ENCODE measurements around the gene NAB1. TPM values are rescaled to one million over a fixed set of nuclear protein-coding genes. Genes with fewer than 3 reads are reported as not detected.

Gene NAB1
- total and polyA plus RNA-seq, 4 donors = 35.8 to 88.1 (median 56.5) TPM

DNA sequence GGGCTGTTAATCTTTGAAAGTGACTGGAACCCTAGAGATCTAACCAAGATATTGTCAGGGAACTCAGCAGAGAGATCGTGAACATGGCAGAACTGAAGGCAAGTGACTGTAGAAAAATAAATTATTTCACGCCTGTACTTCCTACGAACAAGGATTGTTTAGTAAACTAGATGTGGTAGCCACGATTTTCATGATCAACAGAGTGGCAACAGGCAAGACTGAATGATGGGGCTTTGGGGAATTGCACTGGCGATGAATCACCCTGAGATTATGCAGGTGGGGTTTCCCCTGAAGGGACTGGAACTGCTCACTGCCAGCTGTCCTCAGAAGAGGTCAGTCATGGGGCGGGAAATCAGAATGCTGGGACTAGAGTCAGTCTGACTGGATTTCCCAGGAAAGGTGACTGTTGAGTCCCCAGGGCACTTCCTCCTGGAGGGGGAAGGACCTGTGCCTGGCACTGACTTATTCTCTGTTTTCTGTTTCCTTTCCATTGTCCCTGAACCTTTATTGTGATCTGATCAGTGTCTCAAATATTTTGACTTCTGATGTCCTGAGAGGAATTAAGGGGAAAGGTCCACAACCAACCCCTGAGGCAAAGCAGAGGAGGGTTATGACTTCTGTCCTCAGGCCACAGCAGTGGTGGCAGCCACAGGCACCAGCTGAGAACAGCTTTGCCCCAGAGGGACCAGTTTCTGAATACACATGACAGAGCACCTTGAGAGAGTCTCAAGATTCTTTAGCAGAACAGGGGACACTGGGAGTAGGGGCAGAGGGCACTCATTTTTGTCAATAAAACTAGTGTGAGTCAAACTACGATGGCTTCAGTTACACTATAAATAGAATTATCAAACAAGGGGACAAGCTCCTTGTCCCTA lies 70.0 kb downstream of the NAB1 start:
- Histone ChIP-seq H3K4me3 (ENCODE audit: low read depth, low read length) (no peak overlapping the region), H3K36me3 (ENCODE audit: control insufficient read depth, insufficient read depth, low read length) (no peaks in the 10 kb centered on the region), H3K4me1 (ENCODE audit: control insufficient read depth, insufficient read depth, low read length) (no peaks in the 10 kb centered on the region), H3K9me3 (ENCODE audit: control insufficient read depth, insufficient read depth, low read length) (no peaks in the 10 kb centered on the region), H3K27me3 (ENCODE audit: control insufficient read depth, insufficient read depth, low read length) (no peaks in the 10 kb centered on the region), H3K27ac (ENCODE audit: low read depth, low read length) (no peak overlapping the region)
- WGBS (ENCODE audit: insufficient coverage) = 77% methylated on average over 6 of the region's 7 CpGs
- DNase-seq (ENCODE audit: low read depth in 4 of 6, low spot score in 6 of 6) = no peak

DNA sequence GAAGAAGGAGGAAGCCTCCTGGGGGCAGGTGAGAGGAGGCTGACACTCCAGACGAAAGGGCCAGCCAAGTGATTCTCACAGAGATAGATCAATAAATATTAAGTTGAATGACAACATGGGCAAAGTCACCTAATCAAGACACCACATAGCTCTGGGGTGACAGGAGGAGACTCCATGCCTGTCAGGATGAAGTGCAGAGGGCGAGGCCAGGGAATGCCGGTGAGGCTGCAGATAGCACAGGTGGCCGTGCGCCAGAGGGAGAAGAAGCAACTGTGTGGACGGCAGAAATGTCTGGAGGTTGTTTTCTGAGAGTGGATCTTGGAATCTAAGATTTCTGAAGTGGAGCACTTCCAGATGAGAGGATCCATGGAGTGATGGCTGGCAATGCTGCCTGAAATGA lies 71.4 kb downstream of the NAB1 start:
- no peak for DNase-seq (ENCODE audit: low read depth in 4 of 6, low spot score in 6 of 6)
- Histone ChIP-seq H3K27ac (ENCODE audit: low read depth, low read length) (no peak overlapping the region), H3K4me3 (ENCODE audit: low read depth, low read length) (no peak overlapping the region), H3K27me3 (ENCODE audit: control insufficient read depth, insufficient read depth, low read length) (no peaks in the 10 kb centered on the region), H3K36me3 (ENCODE audit: control insufficient read depth, insufficient read depth, low read length) (no peaks in the 10 kb centered on the region), H3K4me1 (ENCODE audit: control insufficient read depth, insufficient read depth, low read length) (no peaks in the 10 kb centered on the region), H3K9me3 (ENCODE audit: control insufficient read depth, insufficient read depth, low read length) (no peaks in the 10 kb centered on the region)
- 88% methylated on average over 5 of the region's 6 CpGs for WGBS (ENCODE audit: insufficient coverage)

DNA sequence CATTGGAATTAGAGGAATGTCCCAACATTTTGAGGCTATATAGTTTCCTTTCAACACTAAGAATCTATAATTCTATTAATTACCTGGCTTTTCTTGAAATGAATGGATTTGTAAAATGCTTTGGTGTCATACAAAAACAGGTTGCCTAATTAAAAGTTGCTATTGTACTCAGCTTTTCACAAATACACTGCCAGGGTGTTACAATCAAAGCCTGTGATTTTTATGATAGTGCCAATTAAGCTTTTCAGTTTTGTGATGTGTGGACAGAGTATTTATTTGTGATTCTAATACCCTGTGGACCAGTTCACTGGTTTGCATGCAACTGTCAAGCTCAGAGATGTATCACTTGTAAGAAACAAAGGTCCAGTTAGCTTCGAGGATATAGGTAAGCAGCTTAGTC lies 71.8 kb downstream of the NAB1 start:
- Histone ChIP-seq H3K4me1 (ENCODE audit: control insufficient read depth, insufficient read depth, low read length) (no peaks in the 10 kb centered on the region), H3K4me3 (ENCODE audit: low read depth, low read length) (no peak overlapping the region), H3K27me3 (ENCODE audit: control insufficient read depth, insufficient read depth, low read length) (no peaks in the 10 kb centered on the region), H3K9me3 (ENCODE audit: control insufficient read depth, insufficient read depth, low read length) (no peaks in the 10 kb centered on the region), H3K27ac (ENCODE audit: low read depth, low read length) (no peak overlapping the region), H3K36me3 (ENCODE audit: control insufficient read depth, insufficient read depth, low read length) (no peaks in the 10 kb centered on the region)
- DNase-seq (ENCODE audit: low read depth in 4 of 6, low spot score in 6 of 6) = no peak
- WGBS (ENCODE audit: insufficient coverage) = no CpG with 5 or more reads among the region's 1 CpG

DNA sequence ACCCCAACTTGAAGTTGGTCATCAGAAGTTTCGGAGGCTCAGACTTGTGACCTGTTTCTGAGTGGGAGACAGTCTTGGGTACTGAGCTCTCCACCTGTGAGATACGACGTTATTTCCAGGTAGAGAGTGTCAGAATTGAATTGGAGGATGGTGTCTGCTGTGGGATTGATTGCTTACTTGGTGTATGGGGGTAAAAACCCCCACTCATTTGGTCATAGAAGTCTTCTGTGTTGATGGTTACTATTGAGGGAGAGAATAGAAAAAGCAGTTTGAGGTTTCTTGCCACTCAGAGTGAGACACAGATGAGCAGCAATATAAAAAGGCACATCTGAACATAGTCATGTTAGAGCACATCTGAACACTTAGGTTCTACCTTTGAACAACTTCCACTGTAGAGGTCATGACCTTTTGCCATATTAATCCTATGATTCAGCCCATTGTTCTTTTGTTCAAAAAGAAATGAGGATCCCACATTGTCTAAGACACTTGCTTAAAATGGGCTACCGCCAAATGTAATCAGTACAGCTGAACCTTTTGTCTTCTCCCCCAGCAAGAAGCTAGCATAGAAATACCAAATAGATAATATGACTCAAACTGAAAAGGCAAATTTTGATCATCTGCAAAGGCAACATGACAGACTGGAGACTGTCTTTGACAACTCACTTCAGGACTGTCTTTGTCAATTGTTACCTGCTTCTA lies 73.3 kb downstream of the NAB1 start:
- Histone ChIP-seq H3K9me3 (ENCODE audit: control insufficient read depth, insufficient read depth, low read length) (no peaks in the 10 kb centered on the region), H3K27me3 (ENCODE audit: control insufficient read depth, insufficient read depth, low read length) (no peaks in the 10 kb centered on the region), H3K27ac (ENCODE audit: low read depth, low read length) (no peak overlapping the region), H3K4me1 (ENCODE audit: control insufficient read depth, insufficient read depth, low read length) (no peaks in the 10 kb centered on the region), H3K36me3 (ENCODE audit: control insufficient read depth, insufficient read depth, low read length) (no peaks in the 10 kb centered on the region), H3K4me3 (ENCODE audit: low read depth, low read length) (no peak overlapping the region)
- WGBS (ENCODE audit: insufficient coverage) = 90% methylated on average over 3 of the region's 4 CpGs
- DNase-seq (ENCODE audit: low read depth in 4 of 6, low spot score in 6 of 6) = no peak

DNA sequence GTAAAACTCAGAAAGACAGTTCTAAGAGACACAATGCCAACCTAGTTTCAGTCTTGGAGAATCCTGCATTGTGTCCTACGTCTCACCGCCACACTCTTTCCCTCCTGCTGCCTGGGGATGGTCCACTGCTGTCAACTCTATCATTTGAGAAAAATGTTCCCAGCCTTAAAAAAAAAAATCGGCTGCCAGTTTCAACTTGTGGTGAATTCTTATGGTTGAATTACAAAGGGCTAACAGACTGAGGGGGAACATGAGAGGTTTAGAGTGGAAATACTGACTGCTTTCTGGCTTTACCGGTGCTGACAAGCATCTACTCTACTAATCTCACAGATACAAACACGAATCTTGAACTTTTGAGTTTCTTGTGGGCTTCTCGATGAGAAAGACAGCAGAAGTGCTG lies 74.0 kb downstream of the NAB1 start:
- H3K4me1 ChIP-seq (ENCODE audit: control insufficient read depth, insufficient read depth, low read length) = no peaks in the 10 kb centered on the region
- H3K27me3 ChIP-seq (ENCODE audit: control insufficient read depth, insufficient read depth, low read length) = no peaks in the 10 kb centered on the region
- 90% methylated on average over 5 of the region's 6 CpGs for WGBS (ENCODE audit: insufficient coverage)
- H3K9me3 ChIP-seq (ENCODE audit: control insufficient read depth, insufficient read depth, low read length) = no peaks in the 10 kb centered on the region
- no peak for DNase-seq (ENCODE audit: low read depth in 4 of 6, low spot score in 6 of 6)
- H3K27ac ChIP-seq (ENCODE audit: low read depth, low read length) = no peak overlapping the region
- H3K36me3 ChIP-seq (ENCODE audit: control insufficient read depth, insufficient read depth, low read length) = no peaks in the 10 kb centered on the region
- H3K4me3 ChIP-seq (ENCODE audit: low read depth, low read length) = no peak overlapping the region

DNA sequence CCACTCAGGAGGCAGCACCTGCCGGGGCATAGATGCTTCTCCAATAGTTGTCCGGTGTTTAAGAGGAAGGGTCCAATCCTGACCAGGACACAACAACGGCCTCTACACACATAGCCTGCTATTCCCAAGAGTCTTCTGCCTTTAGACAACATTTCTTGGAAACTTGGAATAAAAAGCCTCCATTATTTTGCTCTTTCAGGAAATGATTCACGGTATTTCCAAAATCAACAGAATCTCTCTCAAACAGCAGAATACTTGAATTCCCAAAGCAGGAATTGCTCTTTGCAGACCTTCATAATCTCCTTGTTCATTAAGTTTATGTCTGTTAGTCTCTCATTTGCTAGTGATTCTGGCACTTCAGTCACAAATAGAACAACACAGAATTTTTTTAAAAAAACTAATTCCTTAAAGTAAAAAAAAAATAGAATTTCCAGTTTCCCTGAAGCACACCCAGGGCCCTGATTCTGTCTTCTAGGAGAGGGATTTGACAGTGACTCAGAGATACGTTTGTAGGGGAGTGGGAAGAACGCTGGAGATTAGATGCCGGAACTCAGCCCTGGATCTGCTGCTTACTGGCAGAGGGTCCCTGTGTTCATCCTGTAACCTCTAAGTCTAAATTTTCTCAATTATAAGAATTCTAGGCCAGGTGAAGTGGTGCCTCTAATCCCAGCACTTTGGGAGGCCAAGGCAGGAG lies 74.7 kb downstream of the NAB1 start:
- no peaks in the 10 kb centered on the region for H3K9me3 ChIP-seq (ENCODE audit: control insufficient read depth, insufficient read depth, low read length)
- H3K36me3 ChIP-seq (ENCODE audit: control insufficient read depth, insufficient read depth, low read length) = no peaks in the 10 kb centered on the region
- 92% methylated on average over 2 of the region's 7 CpGs for WGBS (ENCODE audit: insufficient coverage)
- H3K4me3 ChIP-seq (ENCODE audit: low read depth, low read length) = no peak overlapping the region
- H3K27me3 ChIP-seq (ENCODE audit: control insufficient read depth, insufficient read depth, low read length) = no peaks in the 10 kb centered on the region
- H3K4me1 ChIP-seq (ENCODE audit: control insufficient read depth, insufficient read depth, low read length) = no peaks in the 10 kb centered on the region
- peak overlapping the region; percentile 15 for H3K27ac ChIP-seq (ENCODE audit: low read depth, low read length)
- DNase-seq (ENCODE audit: low read depth in 4 of 6, low spot score in 6 of 6) = peak in 1 of 6 donors; percentile 24

DNA sequence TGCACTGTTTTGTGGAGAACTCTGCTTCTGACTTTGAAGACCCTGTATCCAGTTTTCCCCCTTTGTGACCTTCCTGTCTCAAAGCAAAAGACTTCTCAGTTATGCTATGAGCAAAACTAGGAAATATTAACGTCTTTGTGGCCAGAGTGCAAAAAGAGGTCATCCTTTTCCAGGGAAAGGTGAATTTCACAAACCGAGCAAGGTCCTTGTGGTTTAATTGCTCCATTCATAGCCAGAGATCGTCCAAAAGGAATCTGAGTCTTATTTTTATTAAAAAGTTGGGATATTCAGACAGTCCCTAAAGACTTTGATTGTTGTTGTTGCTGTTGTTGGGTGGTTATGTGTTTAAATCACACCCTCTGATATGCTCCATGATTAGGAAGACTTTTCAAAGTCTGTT lies 77.4 kb downstream of the NAB1 start:
- no peak for DNase-seq (ENCODE audit: low read depth in 4 of 6, low spot score in 6 of 6)
- Histone ChIP-seq H3K4me3 (ENCODE audit: low read depth, low read length) (no peak overlapping the region), H3K9me3 (ENCODE audit: control insufficient read depth, insufficient read depth, low read length) (no peaks in the 10 kb centered on the region), H3K27me3 (ENCODE audit: control insufficient read depth, insufficient read depth, low read length) (no peaks in the 10 kb centered on the region), H3K36me3 (ENCODE audit: control insufficient read depth, insufficient read depth, low read length) (no peaks in the 10 kb centered on the region), H3K27ac (ENCODE audit: low read depth, low read length) (no peak overlapping the region), H3K4me1 (ENCODE audit: control insufficient read depth, insufficient read depth, low read length) (no peaks in the 10 kb centered on the region)
- 80% methylated on average over 2 of the region's 3 CpGs for WGBS (ENCODE audit: insufficient coverage)

DNA sequence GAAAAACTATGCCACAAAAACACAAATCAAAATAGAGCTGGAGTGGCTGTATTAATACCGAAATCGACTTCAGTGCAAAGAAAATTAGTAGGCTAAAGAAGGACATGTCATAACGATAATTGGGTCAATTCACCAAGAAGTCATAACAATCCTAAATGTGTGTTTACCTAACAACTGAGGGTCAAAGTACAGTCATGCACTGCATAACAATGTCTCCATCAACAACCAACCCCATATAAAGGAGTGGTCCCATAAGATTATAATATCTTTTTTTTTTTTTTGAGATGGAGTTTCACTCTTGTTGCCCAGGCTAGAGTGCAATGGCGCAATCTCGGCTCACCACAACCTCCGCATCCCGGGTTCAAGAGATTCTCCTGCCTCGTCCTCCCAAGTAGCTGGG lies 87.5 kb downstream of the NAB1 start:
- WGBS (ENCODE audit: insufficient coverage) = 100% methylated on average over 4 of the region's 8 CpGs
- Histone ChIP-seq H3K4me3 (ENCODE audit: low read depth, low read length) (no peak overlapping the region), H3K9me3 (ENCODE audit: control insufficient read depth, insufficient read depth, low read length) (no peaks in the 10 kb centered on the region), H3K4me1 (ENCODE audit: control insufficient read depth, insufficient read depth, low read length) (no peaks in the 10 kb centered on the region), H3K27me3 (ENCODE audit: control insufficient read depth, insufficient read depth, low read length) (no peaks in the 10 kb centered on the region), H3K36me3 (ENCODE audit: control insufficient read depth, insufficient read depth, low read length) (no peaks in the 10 kb centered on the region), H3K27ac (ENCODE audit: low read depth, low read length) (no peak overlapping the region)
- no peak for DNase-seq (ENCODE audit: low read depth in 4 of 6, low spot score in 6 of 6)

DNA sequence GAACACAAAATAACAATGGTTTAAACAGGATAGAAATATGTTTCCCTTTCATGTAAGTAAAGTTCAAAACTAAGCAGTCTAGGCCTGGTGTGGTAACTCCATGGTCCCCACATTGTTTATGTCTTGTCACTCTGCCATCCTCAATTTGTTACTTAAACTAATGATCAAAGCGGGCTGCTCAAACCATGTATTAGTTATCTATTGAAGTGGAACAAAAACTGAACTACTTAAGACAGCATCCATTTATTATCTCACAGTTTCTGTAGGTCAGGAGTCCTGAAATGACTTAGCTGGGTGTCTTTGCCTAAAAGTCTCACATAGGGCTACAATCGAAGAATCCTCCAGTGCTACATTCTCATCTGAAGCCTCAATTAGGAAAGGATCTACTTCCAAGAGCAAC lies 91.6 kb downstream of the NAB1 start:
- DNase-seq (ENCODE audit: low read depth in 4 of 6, low spot score in 6 of 6) = no peak
- Histone ChIP-seq H3K4me3 (ENCODE audit: low read depth, low read length) (no peak overlapping the region), H3K36me3 (ENCODE audit: control insufficient read depth, insufficient read depth, low read length) (no peaks in the 10 kb centered on the region), H3K4me1 (ENCODE audit: control insufficient read depth, insufficient read depth, low read length) (no peaks in the 10 kb centered on the region), H3K9me3 (ENCODE audit: control insufficient read depth, insufficient read depth, low read length) (no peaks in the 10 kb centered on the region), H3K27ac (ENCODE audit: low read depth, low read length) (no peak overlapping the region), H3K27me3 (ENCODE audit: control insufficient read depth, insufficient read depth, low read length) (no peaks in the 10 kb centered on the region)
- WGBS (ENCODE audit: insufficient coverage) = no CpG with 5 or more reads among the region's 2 CpGs

All from spinal cord (tissue), 10 donors.